ENCODE results near the gene HAVCR1.

GRCh38 chr5:157033071-157033583, 25.8 kb downstream of the HAVCR1 start:
- TF ChIP-seq CTCF (IDR thresholded peaks at IDR 0.05) (no peak), POLR2A (IDR thresholded peaks at IDR 0.05) (no peak)
